Naive thymus-derived CD8-positive, alpha-beta T cell (primary cell): ENCODE results near the gene IL17D. TPM values are rescaled to one million over a fixed set of nuclear protein-coding genes. Genes with fewer than 3 reads are reported as not detected.

Source experiments
- ATAC-seq, 2 donors: fragments of 150-1000 bp; cut with Tn5 transposase in 1 of 2; sonication (Bioruptor Pico), chemical (Tn5 transposase) in 1 of 2; 1 replicate in 1 of 2; 2 replicates in 1 of 2; pipeline ENCODE4 v1.10.0; 2021; ENCODE audit warnings: mild to moderate bottlenecking in 2 of 2, moderate library complexity in 2 of 2
- POLR2A ChIA-PET: fragments of 350-600 bp; sonication (Branson Sonifier 250); formaldehyde crosslinking; loops from one replicate; lab custom pipeline; 2021; ENCODE audit warnings: antibody characterized with exemption; lab: Charles Lee
- DNase-seq, 10 donors: peaks; one replicate each; pipeline versions ENCODE4 v3.0.0 to v3.0.0-alpha.2; 2020 to 2022
- H3K27ac Mint-ChIP-seq, 10 donors: one replicate each; pipeline ENCODE4 v1.8.0; 2020 to 2022; ENCODE audit warnings: mild to moderate bottlenecking in 10 of 10, mixed read lengths in 10 of 10, moderate library complexity in 4 of 10, inconsistent platforms in 1 of 10
- H3K27me3 Mint-ChIP-seq, 5 donors: one replicate each; pipeline ENCODE4 v1.8.0; 2021 to 2022; ENCODE audit warnings: mixed read lengths in 5 of 5
- H3K36me3 Mint-ChIP-seq, 3 donors: one replicate each; pipeline ENCODE4 v1.8.0; 2020 to 2022; ENCODE audit warnings: mixed read lengths in 3 of 3, mild to moderate bottlenecking in 2 of 3, inconsistent platforms in 1 of 3
- H3K4me1 Mint-ChIP-seq, 4 donors: one replicate each; pipeline ENCODE4 v1.8.0; 2021 to 2022; ENCODE audit warnings: mixed read lengths in 4 of 4
- H3K4me3 Mint-ChIP-seq, 10 donors: one replicate each; pipeline ENCODE4 v1.8.0; 2020 to 2022; ENCODE audit warnings: mild to moderate bottlenecking in 10 of 10, mixed read lengths in 10 of 10, moderate library complexity in 6 of 10, inconsistent platforms in 1 of 10
- H3K9me3 Mint-ChIP-seq, 9 donors: one replicate each; pipeline ENCODE4 v1.8.0; 2020 to 2022; ENCODE audit warnings: mixed read lengths in 9 of 9, mild to moderate bottlenecking in 3 of 9, inconsistent platforms in 1 of 9, moderate library complexity in 1 of 9
- polyA plus RNA-seq, 3 donors: library from polyadenylated mRNA; unstranded; fragments of 300-500 nt; fragmentation: Illumina TruSeq; gene quantifications; one replicate each; pipeline ENCODE4 v1.2.3, GENCODE V29; 2021
- total RNA-seq, 8 experiments: library from RNA in 2 of 8; stranded (reverse) in 2 of 8; gene quantifications; one replicate each; pipeline ENCODE4 v1.2.3 and lab custom pipeline; 2021 to 2026

Gene IL17D
- total and polyA plus RNA-seq, 5 experiments from 2014 or later, result 0.11 to 0.50 (median 0.22) TPM

- DNase-seq, result no peak
- no peaks in the 10 kb centered on the region for H3K9me3 Mint-ChIP-seq
- no peak overlapping the region for H3K4me3 Mint-ChIP-seq
- H3K27me3 Mint-ChIP-seq, result peaks cover 0 to 8% (median 2%) of the 10 kb centered on the region in 5 donors
- POLR2A ChIA-PET, result no interaction called here
- no peak for ATAC-seq
- peaks cover 2 to 11% (median 5%) of the 10 kb centered on the region in 4 donors for H3K4me1 Mint-ChIP-seq
- no peak overlapping the region for H3K27ac Mint-ChIP-seq
- H3K36me3 Mint-ChIP-seq, result no peaks in the 10 kb centered on the region
These were observed 11.2 kb downstream of the IL17D start for GRCh38 chr13:20714563-20715329.

GRCh38 chr13:20715330-20715712 lies 11.8 kb downstream of the IL17D start:
- POLR2A ChIA-PET, result no interaction called here
- H3K27me3 Mint-ChIP-seq, result peaks cover 0 to 8% (median 2%) of the 10 kb centered on the region in 5 donors
- no peak overlapping the region for H3K27ac Mint-ChIP-seq
- DNase-seq, result no peak
- ATAC-seq, result no peak
- H3K4me1 Mint-ChIP-seq, result peaks cover 2 to 11% (median 5%) of the 10 kb centered on the region in 4 donors
- no peak overlapping the region for H3K4me3 Mint-ChIP-seq
- H3K9me3 Mint-ChIP-seq, result no peaks in the 10 kb centered on the region
- no peaks in the 10 kb centered on the region for H3K36me3 Mint-ChIP-seq

- Mint-ChIP-seq H3K9me3 (no peaks in the 10 kb centered on the region), H3K36me3 (no peaks in the 10 kb centered on the region), H3K4me1 (peaks cover 3 to 22% (median 7%) of the 10 kb centered on the region in 4 donors), H3K27ac (peak overlapping the region in 1 of 10 donors; percentile 48), H3K4me3 (no peak overlapping the region), H3K27me3 (peaks cover 0 to 10% (median 8%) of the 10 kb centered on the region in 5 donors)
- POLR2A ChIA-PET, result no interaction called here
- DNase-seq (no peak), ATAC-seq (no peak)
These were observed 13.5 kb downstream of the IL17D start for GRCh38 chr13:20716951-20717350.

GRCh38 chr13:20717581-20718542 lies 14.4 kb downstream of the IL17D start:
- no peaks in the 10 kb centered on the region for H3K9me3 Mint-ChIP-seq
- no peak overlapping the region for H3K4me3 Mint-ChIP-seq

GRCh38 chr13:20718958-20719566 lies 15.6 kb downstream of the IL17D start:
- no peak overlapping the region for H3K4me3 Mint-ChIP-seq
- peaks cover 0 to 13% (median 9%) of the 10 kb centered on the region in 5 donors for H3K27me3 Mint-ChIP-seq
- ATAC-seq (no peak), DNase-seq (no peak)
- no peaks in the 10 kb centered on the region for H3K9me3 Mint-ChIP-seq
- no peak overlapping the region for H3K27ac Mint-ChIP-seq
- POLR2A ChIA-PET, result no interaction called here
- H3K36me3 Mint-ChIP-seq, result no peaks in the 10 kb centered on the region
- H3K4me1 Mint-ChIP-seq, result peaks cover 3 to 13% (median 6%) of the 10 kb centered on the region in 4 donors

More at GRCh38 chr13:20717581-20718542, 14.4 kb downstream of the IL17D start:
- DNase-seq (no peak), ATAC-seq (no peak)
- Mint-ChIP-seq H3K36me3 (no peaks in the 10 kb centered on the region), H3K27me3 (peaks cover 0 to 14% (median 9%) of the 10 kb centered on the region in 5 donors), H3K27ac (no peak overlapping the region), H3K4me1 (peaks cover 3 to 18% (median 9%) of the 10 kb centered on the region in 4 donors)
- POLR2A ChIA-PET, result no interaction called here

GRCh38 chr13:20719783-20720182 lies 16.3 kb downstream of the IL17D start:
- ATAC-seq (no peak), DNase-seq (no peak)
- peaks cover 0 to 13% (median 9%) of the 10 kb centered on the region in 5 donors for H3K27me3 Mint-ChIP-seq
- no peak overlapping the region for H3K27ac Mint-ChIP-seq
- no peak overlapping the region for H3K4me3 Mint-ChIP-seq
- H3K36me3 Mint-ChIP-seq, result no peaks in the 10 kb centered on the region
- H3K4me1 Mint-ChIP-seq, result peaks cover 3 to 13% (median 6%) of the 10 kb centered on the region in 4 donors
- POLR2A ChIA-PET, result no interaction called here
- H3K9me3 Mint-ChIP-seq, result no peaks in the 10 kb centered on the region

- no peaks in the 10 kb centered on the region for H3K9me3 Mint-ChIP-seq
- H3K27me3 Mint-ChIP-seq, result peaks cover 0 to 13% (median 9%) of the 10 kb centered on the region in 5 donors
- no peaks in the 10 kb centered on the region for H3K36me3 Mint-ChIP-seq
- no peak for ATAC-seq
- peaks cover 3 to 13% (median 6%) of the 10 kb centered on the region in 4 donors for H3K4me1 Mint-ChIP-seq
- H3K4me3 Mint-ChIP-seq, result no peak overlapping the region
- POLR2A ChIA-PET, result no interaction called here
- H3K27ac Mint-ChIP-seq, result peak overlapping the region in 1 of 10 donors; percentile 79
- DNase-seq, result no peak
These were observed 17.0 kb downstream of the IL17D start for GRCh38 chr13:20720499-20720898.

- Mint-ChIP-seq H3K4me3 (peak overlapping the region in 5 of 10 donors; percentile 42 to 79 (median 45)), H3K27me3 (peaks cover 0 to 13% (median 9%) of the 10 kb centered on the region in 5 donors), H3K27ac (no peak overlapping the region), H3K9me3 (no peaks in the 10 kb centered on the region), H3K36me3 (no peaks in the 10 kb centered on the region), H3K4me1 (peaks cover 3 to 13% (median 6%) of the 10 kb centered on the region in 4 donors)
- POLR2A ChIA-PET, result no interaction called here
- ATAC-seq (no peak), DNase-seq (no peak)
These were observed 17.6 kb downstream of the IL17D start for GRCh38 chr13:20721058-20721453.

GRCh38 chr13:20721454-20722357 lies 18.2 kb downstream of the IL17D start:
- peak in 3 of 10 donors; percentile 15 to 26 (median 17) for DNase-seq
- peak overlapping the region in 2 of 10 donors; percentile 21 to 63 for H3K27ac Mint-ChIP-seq
- H3K36me3 Mint-ChIP-seq, result no peaks in the 10 kb centered on the region
- peak; percentile 79 to 81 for ATAC-seq
- peaks cover 0 to 13% (median 9%) of the 10 kb centered on the region in 5 donors for H3K27me3 Mint-ChIP-seq
- no peaks in the 10 kb centered on the region for H3K9me3 Mint-ChIP-seq
- H3K4me1 Mint-ChIP-seq, result peaks cover 3 to 13% (median 6%) of the 10 kb centered on the region in 4 donors
- POLR2A ChIA-PET, result no interaction called here
- peak overlapping the region; percentile 39 to 79 (median 54) for H3K4me3 Mint-ChIP-seq

- H3K27ac Mint-ChIP-seq, result no peak overlapping the region
- H3K27me3 Mint-ChIP-seq, result peaks cover 0 to 2% (median 0%) of the 10 kb centered on the region in 5 donors
- peaks cover 0 to 2% (median under 1%) of the 10 kb centered on the region in 4 donors for H3K4me1 Mint-ChIP-seq
- ATAC-seq (no peak), DNase-seq (no peak)
- no peak overlapping the region for H3K4me3 Mint-ChIP-seq
- POLR2A ChIA-PET, result no interaction called here
- peaks cover 4 to 19% (median 12%) of the 10 kb centered on the region in 3 donors for H3K36me3 Mint-ChIP-seq
- no peaks in the 10 kb centered on the region for H3K9me3 Mint-ChIP-seq
These were observed 24.4 kb downstream of the IL17D start for GRCh38 chr13:20727856-20728255.

- DNase-seq, result no peak
- Mint-ChIP-seq H3K9me3 (no peaks in the 10 kb centered on the region), H3K36me3 (peaks cover 4 to 19% (median 13%) of the 10 kb centered on the region in 3 donors), H3K27ac (no peak overlapping the region), H3K4me3 (no peak overlapping the region), H3K27me3 (no peaks in the 10 kb centered on the region), H3K4me1 (peaks cover 0 to 2% (median 0%) of the 10 kb centered on the region in 4 donors)
- ATAC-seq, result no peak
- POLR2A ChIA-PET, result no interaction called here
These were observed 25.2 kb downstream of the IL17D start for GRCh38 chr13:20728579-20729311.
